Measurements from ENCODE around the gene VPS37B.

DNA sequence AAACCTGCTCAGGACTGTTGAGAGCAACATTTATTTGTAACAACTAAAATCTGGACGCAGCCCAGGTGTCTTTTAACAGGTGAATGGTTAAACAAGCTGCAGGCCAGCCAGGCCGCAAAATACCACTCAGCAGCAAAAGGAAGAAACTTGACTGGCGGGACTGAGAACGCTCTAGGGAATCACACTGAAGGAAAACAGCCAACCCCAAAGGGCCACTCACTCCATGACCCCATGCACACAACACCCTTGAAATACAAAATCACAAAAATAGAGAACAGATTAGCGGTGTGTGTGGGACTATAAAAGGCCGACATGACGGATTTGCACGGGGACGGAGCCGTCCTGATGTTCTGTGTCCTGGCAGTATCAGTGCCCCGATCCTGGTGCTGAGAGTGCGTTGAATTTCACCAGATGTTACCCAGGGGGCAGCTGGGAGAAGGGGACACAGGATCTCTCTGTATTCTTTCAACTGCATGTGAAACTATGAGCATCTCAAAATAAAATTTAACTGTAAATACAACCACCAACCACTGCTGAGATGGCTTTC, 23.0 kb downstream of the VPS37B start:
- TF ChIP-seq, protein P1, sequence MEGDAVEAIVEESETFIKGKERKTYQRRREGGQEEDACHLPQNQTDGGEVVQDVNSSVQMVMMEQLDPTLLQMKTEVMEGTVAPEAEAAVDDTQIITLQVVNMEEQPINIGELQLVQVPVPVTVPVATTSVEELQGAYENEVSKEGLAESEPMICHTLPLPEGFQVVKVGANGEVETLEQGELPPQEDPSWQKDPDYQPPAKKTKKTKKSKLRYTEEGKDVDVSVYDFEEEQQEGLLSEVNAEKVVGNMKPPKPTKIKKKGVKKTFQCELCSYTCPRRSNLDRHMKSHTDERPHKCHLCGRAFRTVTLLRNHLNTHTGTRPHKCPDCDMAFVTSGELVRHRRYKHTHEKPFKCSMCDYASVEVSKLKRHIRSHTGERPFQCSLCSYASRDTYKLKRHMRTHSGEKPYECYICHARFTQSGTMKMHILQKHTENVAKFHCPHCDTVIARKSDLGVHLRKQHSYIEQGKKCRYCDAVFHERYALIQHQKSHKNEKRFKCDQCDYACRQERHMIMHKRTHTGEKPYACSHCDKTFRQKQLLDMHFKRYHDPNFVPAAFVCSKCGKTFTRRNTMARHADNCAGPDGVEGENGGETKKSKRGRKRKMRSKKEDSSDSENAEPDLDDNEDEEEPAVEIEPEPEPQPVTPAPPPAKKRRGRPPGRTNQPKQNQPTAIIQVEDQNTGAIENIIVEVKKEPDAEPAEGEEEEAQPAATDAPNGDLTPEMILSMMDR (IDR thresholded peaks at IDR 0.05): no peak
- no peak for TF ChIP-seq POLR2A (IDR thresholded peaks at IDR 0.05)
